ENCODE measurements around the gene GARRE1. TPM values are rescaled to one million over a fixed set of nuclear protein-coding genes. Genes with fewer than 3 reads are reported as not detected.
A peak's percentile ranks its signal among the peaks of the same experiment; 100 is the strongest.

The GARRE1 gene
- total RNA-seq, 1 donor from 2014 or later: 31.9 TPM

- Mint-ChIP-seq H3K9me3 (ENCODE audit: low read depth) (no peaks in the 10 kb centered on the region), H3K27ac (no peak overlapping the region), H3K36me3 (ENCODE audit: insufficient read depth) (peaks cover 40% of the 10 kb centered on the region), H3K4me1 (ENCODE audit: low read depth) (no peaks in the 10 kb centered on the region), H3K4me3 (ENCODE audit: low read depth) (no peak overlapping the region), H3K27me3 (no peaks in the 10 kb centered on the region)
- DNase-seq (ENCODE audit: low spot score, unreplicated experiment): peak; percentile 25
- TF ChIP-seq, protein P1, sequence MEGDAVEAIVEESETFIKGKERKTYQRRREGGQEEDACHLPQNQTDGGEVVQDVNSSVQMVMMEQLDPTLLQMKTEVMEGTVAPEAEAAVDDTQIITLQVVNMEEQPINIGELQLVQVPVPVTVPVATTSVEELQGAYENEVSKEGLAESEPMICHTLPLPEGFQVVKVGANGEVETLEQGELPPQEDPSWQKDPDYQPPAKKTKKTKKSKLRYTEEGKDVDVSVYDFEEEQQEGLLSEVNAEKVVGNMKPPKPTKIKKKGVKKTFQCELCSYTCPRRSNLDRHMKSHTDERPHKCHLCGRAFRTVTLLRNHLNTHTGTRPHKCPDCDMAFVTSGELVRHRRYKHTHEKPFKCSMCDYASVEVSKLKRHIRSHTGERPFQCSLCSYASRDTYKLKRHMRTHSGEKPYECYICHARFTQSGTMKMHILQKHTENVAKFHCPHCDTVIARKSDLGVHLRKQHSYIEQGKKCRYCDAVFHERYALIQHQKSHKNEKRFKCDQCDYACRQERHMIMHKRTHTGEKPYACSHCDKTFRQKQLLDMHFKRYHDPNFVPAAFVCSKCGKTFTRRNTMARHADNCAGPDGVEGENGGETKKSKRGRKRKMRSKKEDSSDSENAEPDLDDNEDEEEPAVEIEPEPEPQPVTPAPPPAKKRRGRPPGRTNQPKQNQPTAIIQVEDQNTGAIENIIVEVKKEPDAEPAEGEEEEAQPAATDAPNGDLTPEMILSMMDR (IDR thresholded peaks at IDR 0.05; ENCODE audit: unreplicated experiment): peak; percentile 73
Measured at GRCh38 chr19:34220472-34221063, 33.8 kb upstream of the GARRE1 start.

DNA sequence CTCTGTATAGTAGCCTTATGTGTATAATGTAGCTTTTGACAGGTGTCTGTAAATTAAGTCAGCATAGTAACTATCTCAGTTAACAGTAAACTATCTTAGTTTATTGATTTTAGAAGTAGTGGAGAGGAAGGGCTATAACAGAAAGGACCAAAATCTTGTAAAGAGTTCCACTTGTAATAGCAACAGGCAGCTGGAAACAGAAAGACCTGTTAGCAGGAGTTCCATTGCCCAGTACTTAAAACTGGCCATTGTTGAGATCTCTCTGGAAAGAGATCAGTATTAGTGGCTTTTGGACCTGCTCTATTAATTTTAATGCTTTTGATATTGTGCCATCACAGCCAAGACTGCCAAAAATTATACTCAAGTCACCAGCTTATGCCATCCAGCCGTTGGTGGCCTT lies 32.0 kb upstream of the GARRE1 start:
- H3K4me1 Mint-ChIP-seq (ENCODE audit: low read depth): no peaks in the 10 kb centered on the region
- no peak for DNase-seq (ENCODE audit: low spot score, unreplicated experiment)
- no peaks in the 10 kb centered on the region for H3K27me3 Mint-ChIP-seq
- H3K9me3 Mint-ChIP-seq (ENCODE audit: low read depth): no peaks in the 10 kb centered on the region
- H3K4me3 Mint-ChIP-seq (ENCODE audit: low read depth): no peak overlapping the region
- H3K36me3 Mint-ChIP-seq (ENCODE audit: insufficient read depth): peaks cover 43% of the 10 kb centered on the region
- TF ChIP-seq, protein P1 (IDR thresholded peaks at IDR 0.05; ENCODE audit: unreplicated experiment): no peak
- no peak overlapping the region for H3K27ac Mint-ChIP-seq

DNA sequence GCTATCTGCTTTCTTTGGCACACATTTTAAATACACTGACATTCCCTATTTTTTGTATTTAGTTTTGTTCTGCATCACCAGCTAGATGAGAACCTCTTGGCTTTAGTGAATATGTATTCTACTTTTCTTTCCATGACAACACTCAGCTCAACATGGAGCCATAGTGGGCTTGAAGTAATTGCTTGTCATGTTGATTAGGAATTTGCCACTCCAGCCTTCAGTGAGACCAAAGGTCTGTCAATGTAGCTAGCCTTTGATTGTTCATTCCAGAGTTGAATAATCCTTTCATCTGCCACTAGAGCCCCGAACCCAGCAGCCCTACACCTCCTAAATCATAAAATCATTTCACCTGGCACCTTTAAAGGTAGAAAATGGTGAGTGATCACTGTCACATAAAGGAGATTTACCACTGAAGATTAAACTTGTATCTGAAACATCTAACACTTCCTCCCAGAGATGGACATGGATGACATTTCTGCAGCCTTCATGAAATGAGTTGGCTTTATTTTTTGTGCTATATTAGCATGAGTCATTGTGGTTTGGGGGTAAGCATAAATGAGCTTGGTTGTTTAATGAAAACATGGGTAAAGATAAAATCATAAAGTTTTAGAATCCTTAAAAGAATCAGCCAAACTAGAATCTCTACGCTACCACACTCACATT lies 29.2 kb upstream of the GARRE1 start:
- Mint-ChIP-seq H3K36me3 (ENCODE audit: insufficient read depth) (peaks cover 41% of the 10 kb centered on the region), H3K9me3 (ENCODE audit: low read depth) (no peaks in the 10 kb centered on the region), H3K27me3 (no peaks in the 10 kb centered on the region), H3K27ac (no peak overlapping the region), H3K4me1 (ENCODE audit: low read depth) (no peaks in the 10 kb centered on the region), H3K4me3 (ENCODE audit: low read depth) (no peak overlapping the region)
- TF ChIP-seq, protein P1 (IDR thresholded peaks at IDR 0.05; ENCODE audit: unreplicated experiment): no peak
- DNase-seq (ENCODE audit: low spot score, unreplicated experiment): no peak

DNA sequence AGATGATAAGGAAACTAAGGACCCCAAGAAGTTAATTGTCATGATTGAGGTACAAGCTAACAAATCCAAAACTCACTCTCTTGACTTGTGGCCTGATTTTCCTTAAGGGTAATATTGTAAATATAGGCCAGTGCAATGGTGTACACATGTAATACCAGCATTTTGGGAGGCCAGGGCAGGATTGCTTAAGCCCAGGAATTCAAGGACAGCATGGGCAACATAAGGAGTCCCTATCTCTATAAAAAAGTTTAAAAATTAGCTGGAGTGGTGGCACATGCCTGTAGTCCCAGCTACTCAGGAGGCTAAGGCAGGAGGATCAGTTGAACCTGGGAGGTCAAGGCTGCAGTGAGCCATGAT lies 28.7 kb upstream of the GARRE1 start:
- no peak for DNase-seq (ENCODE audit: low spot score, unreplicated experiment)
- no peak overlapping the region for H3K27ac Mint-ChIP-seq
- no peaks in the 10 kb centered on the region for H3K27me3 Mint-ChIP-seq
- H3K4me1 Mint-ChIP-seq (ENCODE audit: low read depth): no peaks in the 10 kb centered on the region
- H3K9me3 Mint-ChIP-seq (ENCODE audit: low read depth): no peaks in the 10 kb centered on the region
- no peak overlapping the region for H3K4me3 Mint-ChIP-seq (ENCODE audit: low read depth)
- TF ChIP-seq, protein P1 (IDR thresholded peaks at IDR 0.05; ENCODE audit: unreplicated experiment): no peak
- peaks cover 37% of the 10 kb centered on the region for H3K36me3 Mint-ChIP-seq (ENCODE audit: insufficient read depth)

DNA sequence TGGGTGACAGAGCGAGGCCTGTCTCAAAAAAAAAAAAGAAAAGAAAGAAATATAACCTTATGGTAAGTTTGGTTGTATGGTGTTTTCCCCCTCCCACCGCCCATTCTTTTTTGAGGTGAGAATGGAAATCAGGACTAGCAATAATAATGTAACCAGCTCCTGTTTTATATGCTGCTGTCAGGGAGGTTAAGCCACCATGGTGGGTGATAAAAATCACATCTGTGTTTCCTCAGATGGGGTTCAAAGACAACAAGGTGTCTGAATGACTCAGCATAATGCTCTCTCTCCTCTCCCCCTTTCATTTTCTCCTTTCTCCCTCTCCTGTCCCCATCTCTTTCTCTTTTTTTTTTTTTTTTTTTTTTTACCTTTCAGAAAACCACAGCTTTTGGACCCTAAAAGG lies 28.3 kb upstream of the GARRE1 start:
- Mint-ChIP-seq H3K36me3 (ENCODE audit: insufficient read depth) (peaks cover 37% of the 10 kb centered on the region), H3K9me3 (ENCODE audit: low read depth) (no peaks in the 10 kb centered on the region), H3K27me3 (no peaks in the 10 kb centered on the region), H3K4me1 (ENCODE audit: low read depth) (no peaks in the 10 kb centered on the region), H3K4me3 (ENCODE audit: low read depth) (no peak overlapping the region), H3K27ac (no peak overlapping the region)
- no peak for DNase-seq (ENCODE audit: low spot score, unreplicated experiment)
- TF ChIP-seq, protein P1 (IDR thresholded peaks at IDR 0.05; ENCODE audit: unreplicated experiment): no peak
